HL-60 (cell line): Measurements from ENCODE around the gene GMPR.

Experiments
- DNase-seq, 2 experiments: peaks; one replicate each; pipeline ENCODE4 v3.0.0-alpha.2; 2010 to 2020; ENCODE audit warnings: low read depth in 1 of 2, low spot score in 1 of 2
- H3K27ac ChIP-seq: fragments of 250-450 bp; sonication (Bioruptor Pico); replicated peaks from 2 replicates; pipeline ENCODE4 v1.5.1; 2020; ENCODE audit warnings: mild to moderate bottlenecking, moderate library complexity
- H3K27me3 ChIP-seq: fragments of 250-450 bp; sonication (Bioruptor Pico); 2 replicates; pipeline ENCODE4 v1.5.1; 2021; ENCODE audit warnings: mild to moderate bottlenecking, moderate library complexity; ENCODE audit not compliant: insufficient read depth, poor library complexity, severe bottlenecking
- H3K4me3 ChIP-seq: replicated peaks from 2 replicates; pipeline ENCODE4 v1.5.1; 2011; ENCODE audit warnings: mild to moderate bottlenecking, control low read depth, low read length; ENCODE audit not compliant: insufficient read depth
- GABPA ChIP-seq: IDR thresholded peaks from 2 replicates; pipeline ENCODE4 v1.6.1; 2012; ENCODE audit warnings: low read depth
- POLR2AphosphoS5 ChIP-seq: IDR thresholded peaks from 2 replicates; pipeline ENCODE4 v1.6.1; 2012; ENCODE audit warnings: low read depth
- SPI1 ChIP-seq: IDR thresholded peaks from 2 replicates; pipeline ENCODE4 v1.6.1; 2012; ENCODE audit warnings: low read depth, mild to moderate bottlenecking, borderline replicate concordance
- TF ChIP-seq, protein P1 (sequence below): IDR thresholded peaks from 2 replicates; pipeline ENCODE4 v1.6.1; 2012; ENCODE audit warnings: low read depth; ENCODE audit not compliant: insufficient replicate concordance
- TF ChIP-seq, protein P2 (sequence below): IDR thresholded peaks from one replicate; pipeline ENCODE4 v1.5.1; 2011; ENCODE audit warnings: low read length, control low read depth, inconsistent platforms; ENCODE audit not compliant: insufficient read depth

GMPR gene

DNA sequence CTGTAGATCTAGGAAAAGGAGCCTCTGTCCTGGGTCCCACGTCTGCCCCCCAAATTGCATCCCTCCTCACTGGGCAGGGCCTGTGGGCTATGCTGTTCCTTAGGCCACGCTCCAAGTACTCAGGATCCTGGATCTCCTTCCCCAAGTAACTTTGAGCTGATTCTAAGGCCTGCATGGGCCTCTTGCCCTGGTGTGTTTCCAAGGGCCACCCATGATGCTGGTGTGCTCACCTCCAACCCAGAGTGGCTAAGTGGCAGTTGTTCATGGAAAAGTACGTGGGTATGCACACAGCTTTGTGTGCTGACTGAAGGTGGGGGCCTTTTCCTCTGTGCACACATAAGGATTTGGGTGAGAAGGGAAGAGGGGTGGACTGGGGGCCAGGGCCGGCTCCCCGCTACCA lies 5.3 kb downstream of the GMPR start:
- DNase-seq, result no peak
- Histone ChIP-seq H3K27ac (no peak overlapping the region), H3K4me3 (no peak overlapping the region), H3K27me3 (peaks cover 6% of the 10 kb centered on the region)
- TF ChIP-seq, protein P1, sequence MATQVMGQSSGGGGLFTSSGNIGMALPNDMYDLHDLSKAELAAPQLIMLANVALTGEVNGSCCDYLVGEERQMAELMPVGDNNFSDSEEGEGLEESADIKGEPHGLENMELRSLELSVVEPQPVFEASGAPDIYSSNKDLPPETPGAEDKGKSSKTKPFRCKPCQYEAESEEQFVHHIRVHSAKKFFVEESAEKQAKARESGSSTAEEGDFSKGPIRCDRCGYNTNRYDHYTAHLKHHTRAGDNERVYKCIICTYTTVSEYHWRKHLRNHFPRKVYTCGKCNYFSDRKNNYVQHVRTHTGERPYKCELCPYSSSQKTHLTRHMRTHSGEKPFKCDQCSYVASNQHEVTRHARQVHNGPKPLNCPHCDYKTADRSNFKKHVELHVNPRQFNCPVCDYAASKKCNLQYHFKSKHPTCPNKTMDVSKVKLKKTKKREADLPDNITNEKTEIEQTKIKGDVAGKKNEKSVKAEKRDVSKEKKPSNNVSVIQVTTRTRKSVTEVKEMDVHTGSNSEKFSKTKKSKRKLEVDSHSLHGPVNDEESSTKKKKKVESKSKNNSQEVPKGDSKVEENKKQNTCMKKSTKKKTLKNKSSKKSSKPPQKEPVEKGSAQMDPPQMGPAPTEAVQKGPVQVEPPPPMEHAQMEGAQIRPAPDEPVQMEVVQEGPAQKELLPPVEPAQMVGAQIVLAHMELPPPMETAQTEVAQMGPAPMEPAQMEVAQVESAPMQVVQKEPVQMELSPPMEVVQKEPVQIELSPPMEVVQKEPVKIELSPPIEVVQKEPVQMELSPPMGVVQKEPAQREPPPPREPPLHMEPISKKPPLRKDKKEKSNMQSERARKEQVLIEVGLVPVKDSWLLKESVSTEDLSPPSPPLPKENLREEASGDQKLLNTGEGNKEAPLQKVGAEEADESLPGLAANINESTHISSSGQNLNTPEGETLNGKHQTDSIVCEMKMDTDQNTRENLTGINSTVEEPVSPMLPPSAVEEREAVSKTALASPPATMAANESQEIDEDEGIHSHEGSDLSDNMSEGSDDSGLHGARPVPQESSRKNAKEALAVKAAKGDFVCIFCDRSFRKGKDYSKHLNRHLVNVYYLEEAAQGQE, result no peak
- TF ChIP-seq GABPA (no peak), POLR2AphosphoS5 (no peak)
- TF ChIP-seq, protein P2, sequence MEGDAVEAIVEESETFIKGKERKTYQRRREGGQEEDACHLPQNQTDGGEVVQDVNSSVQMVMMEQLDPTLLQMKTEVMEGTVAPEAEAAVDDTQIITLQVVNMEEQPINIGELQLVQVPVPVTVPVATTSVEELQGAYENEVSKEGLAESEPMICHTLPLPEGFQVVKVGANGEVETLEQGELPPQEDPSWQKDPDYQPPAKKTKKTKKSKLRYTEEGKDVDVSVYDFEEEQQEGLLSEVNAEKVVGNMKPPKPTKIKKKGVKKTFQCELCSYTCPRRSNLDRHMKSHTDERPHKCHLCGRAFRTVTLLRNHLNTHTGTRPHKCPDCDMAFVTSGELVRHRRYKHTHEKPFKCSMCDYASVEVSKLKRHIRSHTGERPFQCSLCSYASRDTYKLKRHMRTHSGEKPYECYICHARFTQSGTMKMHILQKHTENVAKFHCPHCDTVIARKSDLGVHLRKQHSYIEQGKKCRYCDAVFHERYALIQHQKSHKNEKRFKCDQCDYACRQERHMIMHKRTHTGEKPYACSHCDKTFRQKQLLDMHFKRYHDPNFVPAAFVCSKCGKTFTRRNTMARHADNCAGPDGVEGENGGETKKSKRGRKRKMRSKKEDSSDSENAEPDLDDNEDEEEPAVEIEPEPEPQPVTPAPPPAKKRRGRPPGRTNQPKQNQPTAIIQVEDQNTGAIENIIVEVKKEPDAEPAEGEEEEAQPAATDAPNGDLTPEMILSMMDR, result no peak

DNA sequence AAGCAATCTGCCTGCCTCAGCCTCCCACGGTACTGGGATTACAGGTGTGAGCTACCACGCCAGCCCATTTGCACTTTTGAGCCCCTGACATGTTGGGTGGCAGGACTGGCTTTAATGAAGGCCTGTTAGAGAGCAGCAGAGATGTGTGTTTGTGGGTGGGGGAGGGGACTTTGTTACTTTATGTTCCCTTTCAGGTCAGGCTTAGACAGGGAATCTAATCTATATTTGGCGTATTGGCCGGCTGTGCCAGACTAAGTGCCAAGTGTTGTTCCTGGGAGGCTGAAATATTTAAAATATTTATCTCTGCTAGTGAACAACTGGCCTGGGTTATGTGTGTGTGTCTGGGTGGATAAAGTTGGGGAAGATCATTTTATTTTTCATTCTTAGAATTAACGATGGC lies 6.1 kb downstream of the GMPR start:
- no peaks in the 10 kb centered on the region for H3K27me3 ChIP-seq
- H3K27ac ChIP-seq, result no peak overlapping the region
- no peak for TF ChIP-seq SPI1
- TF ChIP-seq GABPA, result no peak
- TF ChIP-seq, protein P1, result no peak
- H3K4me3 ChIP-seq, result no peak overlapping the region
- DNase-seq, result no peak

DNA sequence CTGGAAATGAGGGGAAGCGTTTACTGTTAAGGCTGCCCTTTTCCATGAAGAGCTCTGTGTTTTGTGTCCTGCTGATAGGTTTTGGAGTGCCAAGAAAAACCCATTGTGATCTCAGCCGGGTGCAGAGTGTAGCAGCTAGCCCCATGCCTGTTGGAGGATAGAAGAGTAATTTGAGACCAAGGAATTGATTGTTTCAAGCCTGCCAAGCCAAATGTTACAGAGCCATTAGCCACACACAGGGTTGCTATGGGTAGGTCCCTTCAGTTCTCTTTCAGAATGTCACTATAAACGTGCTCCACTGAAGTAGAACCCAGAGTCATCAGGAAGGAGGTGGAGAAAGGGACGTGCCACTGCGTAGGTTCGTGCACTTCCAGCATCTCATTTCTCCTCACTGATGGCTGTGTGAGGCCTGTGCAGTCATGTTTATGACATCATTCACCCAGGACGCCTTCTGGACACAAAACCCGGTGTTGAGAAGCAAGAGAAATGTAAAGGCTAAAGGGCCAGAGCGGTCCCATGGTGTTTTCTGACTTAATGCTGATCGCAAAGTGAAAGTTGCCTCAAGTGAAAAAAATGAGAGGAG lies 6.6 kb downstream of the GMPR start:
- no peak for DNase-seq
- Histone ChIP-seq H3K27ac (no peak overlapping the region), H3K4me3 (no peak overlapping the region), H3K27me3 (no peaks in the 10 kb centered on the region)
- TF ChIP-seq POLR2AphosphoS5, result no peak
- TF ChIP-seq GABPA, result no peak

DNA sequence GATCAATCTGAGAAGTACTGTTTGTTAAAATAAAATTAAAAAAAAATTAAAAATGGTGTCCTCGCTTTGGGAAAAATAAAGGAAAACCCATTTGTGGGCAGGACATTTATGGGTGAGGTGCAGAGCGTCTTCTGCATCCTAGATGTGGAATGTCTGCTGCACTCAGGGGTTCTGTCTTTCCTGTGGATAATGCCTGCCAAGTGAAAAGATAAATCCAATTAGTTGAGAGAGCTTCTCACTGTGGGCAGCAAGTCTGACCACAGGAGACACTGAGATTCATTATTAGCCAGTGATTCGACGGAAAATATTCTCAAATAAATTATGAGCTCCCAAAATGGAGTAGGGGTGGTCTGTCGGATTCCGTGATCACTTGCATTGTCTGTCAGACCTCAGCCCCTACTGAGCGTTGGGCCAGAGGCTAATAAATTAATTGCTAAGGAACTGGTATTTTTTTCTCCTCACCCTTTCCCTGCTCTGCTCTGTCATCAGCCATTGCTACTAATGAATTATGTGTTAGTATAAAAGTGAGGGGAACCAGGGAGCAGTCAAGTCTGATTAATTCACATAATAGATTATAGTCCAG lies 10.0 kb downstream of the GMPR start:
- TF ChIP-seq SPI1 (no peak), POLR2AphosphoS5 (no peak), GABPA (no peak)
- TF ChIP-seq, protein P2, result no peak
- TF ChIP-seq, protein P1, result no peak
- DNase-seq, result no peak
- H3K27ac ChIP-seq, result no peak overlapping the region

More for the DNA sequence above, 10.0 kb downstream of the GMPR start:
- Histone ChIP-seq H3K4me3 (no peak overlapping the region), H3K27me3 (no peaks in the 10 kb centered on the region)
